ENCODE data around the gene SKIC3. TPM values are rescaled to one million over a fixed set of nuclear protein-coding genes. Genes with fewer than 3 reads are reported as not detected.

The SKIC3 gene
- total RNA-seq (ENCODE audit: insufficient read depth, low replicate concordance): 148 TPM

- peak; percentile 100 for DNase-seq (ENCODE audit: low spot score)
These were observed at the start of gene SKIC3, which contains the start of gene ARSK for GRCh38 chr5:95554647-95555548. SKIC3 (minus strand) TSS chr5:95554977; CDS start chr5:95547150, 7,827 bp downstream. ARSK (plus strand) TSS chr5:95555101; CDS start chr5:95555279, 178 bp downstream.

- DNase-seq (ENCODE audit: low spot score): no peak
These were observed 45.8 kb upstream of the SKIC3 start for GRCh38 chr5:95600557-95600956.

GRCh38 chr5:95599252-95599651 lies 44.5 kb upstream of the SKIC3 start:
- no peak for DNase-seq (ENCODE audit: low spot score)

- no peak for DNase-seq (ENCODE audit: low spot score)
These were observed 40.6 kb upstream of the SKIC3 start for GRCh38 chr5:95595289-95595931.

- no peak for DNase-seq (ENCODE audit: low spot score)
These were observed 36.7 kb upstream of the SKIC3 start for GRCh38 chr5:95591490-95591901.

GRCh38 chr5:95590880-95591279 lies 36.1 kb upstream of the SKIC3 start:
- DNase-seq (ENCODE audit: low spot score): peak; percentile 13

- DNase-seq (ENCODE audit: low spot score): no peak
These were observed 29.2 kb upstream of the SKIC3 start for GRCh38 chr5:95583992-95584391.

GRCh38 chr5:95581576-95581975 lies 26.8 kb upstream of the SKIC3 start:
- no peak for DNase-seq (ENCODE audit: low spot score)

GRCh38 chr5:95572016-95572415 lies 17.2 kb upstream of the SKIC3 start:
- no peak for DNase-seq (ENCODE audit: low spot score)

- no peak for DNase-seq (ENCODE audit: low spot score)
These were observed 10.6 kb upstream of the SKIC3 start for GRCh38 chr5:95565280-95565920.

- no peak for DNase-seq (ENCODE audit: low spot score)
These were observed 9.7 kb upstream of the SKIC3 start for GRCh38 chr5:95564450-95564849.

- no peak for DNase-seq (ENCODE audit: low spot score)
These were observed 8.6 kb upstream of the SKIC3 start for GRCh38 chr5:95563367-95563766.

GRCh38 chr5:95562282-95562681 lies 7.5 kb upstream of the SKIC3 start:
- DNase-seq (ENCODE audit: low spot score): no peak

- no peak for DNase-seq (ENCODE audit: low spot score)
These were observed 3.1 kb upstream of the SKIC3 start for GRCh38 chr5:95557841-95558240.

GRCh38 chr5:95555553-95555952 lies 776 bp upstream of the SKIC3 start:
- DNase-seq (ENCODE audit: low spot score): no peak

GRCh38 chr5:95554331-95554646 lies 488 bp downstream of the SKIC3 start:
- no peak for DNase-seq (ENCODE audit: low spot score)

GRCh38 chr5:95549030-95549429 lies 5.7 kb downstream of the SKIC3 start:
- DNase-seq (ENCODE audit: low spot score): no peak

GRCh38 chr5:95543017-95543705 lies 11.6 kb downstream of the SKIC3 start:
- no peak for DNase-seq (ENCODE audit: low spot score)

GRCh38 chr5:95537501-95537900 lies 17.3 kb downstream of the SKIC3 start:
- DNase-seq (ENCODE audit: low spot score): peak; percentile 40

- no peak for DNase-seq (ENCODE audit: low spot score)
These were observed 21.0 kb downstream of the SKIC3 start for GRCh38 chr5:95533761-95534160.

GRCh38 chr5:95533106-95533505 lies 21.7 kb downstream of the SKIC3 start:
- no peak for DNase-seq (ENCODE audit: low spot score)

GRCh38 chr5:95532415-95532814 lies 22.4 kb downstream of the SKIC3 start:
- no peak for DNase-seq (ENCODE audit: low spot score)

Data from umbilical cord (tissue), 2 donors.